ENCODE measurements around the gene HMGN1.

HMGN1 gene

GRCh38 chr21:39348355-39349210 lies at the start of gene HMGN1:
Gene HMGN1 (minus strand): TSS chr21:39349088. CDS start chr21:39348917, 171 bp downstream.
- peak within 1 kb of the TSS; percentile 99 for H3K27ac ChIP-seq
- peak; percentile 22; the same call in 1 of the 2 replicates for TF ChIP-seq CTCF (conservative IDR thresholded peaks at IDR 0.05)

- TF ChIP-seq CTCF (conservative IDR thresholded peaks at IDR 0.05): no peak
These were observed 48.9 kb upstream of the HMGN1 start for GRCh38 chr21:39397646-39398385.

GRCh38 chr21:39392981-39393380 lies 44.1 kb upstream of the HMGN1 start:
- TF ChIP-seq CTCF (conservative IDR thresholded peaks at IDR 0.05): no peak

More at GRCh38 chr21:39397646-39398385, 48.9 kb upstream of the HMGN1 start:
- no peak overlapping the region for H3K27ac ChIP-seq

GRCh38 chr21:39390212-39390765 lies 41.4 kb upstream of the HMGN1 start:
- TF ChIP-seq CTCF (conservative IDR thresholded peaks at IDR 0.05): peak; percentile 15; the same call in 1 of the 2 replicates
- H3K27ac ChIP-seq: no peak overlapping the region

More at GRCh38 chr21:39392981-39393380, 44.1 kb upstream of the HMGN1 start:
- H3K27ac ChIP-seq: no peak overlapping the region

- H3K27ac ChIP-seq: peak overlapping the region; percentile 28; the same call in 1 of the 2 replicates
- no peak; the same call in 1 of the 2 replicates for TF ChIP-seq CTCF (conservative IDR thresholded peaks at IDR 0.05)
These were observed 39.9 kb upstream of the HMGN1 start for GRCh38 chr21:39388811-39389155.

- H3K27ac ChIP-seq: peak overlapping the region; percentile 28; the same call in 1 of the 2 replicates
These were observed 39.3 kb upstream of the HMGN1 start for GRCh38 chr21:39388038-39388810.

More at GRCh38 chr21:39388038-39388810, 39.3 kb upstream of the HMGN1 start:
- TF ChIP-seq CTCF (conservative IDR thresholded peaks at IDR 0.05): peak; percentile 99
